ENCODE measurements around the gene LOXHD1.

Gene LOXHD1

DNA sequence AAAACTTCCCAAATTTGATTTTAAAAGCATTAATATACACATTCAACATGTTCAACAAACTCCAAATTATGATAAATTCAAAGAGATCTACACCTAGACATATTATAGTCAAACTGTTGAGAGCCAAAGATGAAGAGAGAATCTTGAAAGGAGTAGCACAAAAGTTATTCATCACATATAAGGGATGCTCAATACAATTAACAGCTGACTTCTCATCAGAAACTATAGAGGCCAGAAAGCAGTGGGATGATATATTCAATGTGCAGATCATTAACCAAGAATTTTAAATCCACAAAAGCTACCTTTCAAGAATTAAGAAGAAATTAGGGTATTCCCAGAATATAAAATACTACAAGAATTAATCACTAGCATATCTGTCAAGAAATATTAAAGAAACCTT, 75.4 kb downstream of the LOXHD1 start:
- FAIRE-seq (no peak), DNase-seq (ENCODE audit: insufficient read length, low spot score) (no peak)

DNA sequence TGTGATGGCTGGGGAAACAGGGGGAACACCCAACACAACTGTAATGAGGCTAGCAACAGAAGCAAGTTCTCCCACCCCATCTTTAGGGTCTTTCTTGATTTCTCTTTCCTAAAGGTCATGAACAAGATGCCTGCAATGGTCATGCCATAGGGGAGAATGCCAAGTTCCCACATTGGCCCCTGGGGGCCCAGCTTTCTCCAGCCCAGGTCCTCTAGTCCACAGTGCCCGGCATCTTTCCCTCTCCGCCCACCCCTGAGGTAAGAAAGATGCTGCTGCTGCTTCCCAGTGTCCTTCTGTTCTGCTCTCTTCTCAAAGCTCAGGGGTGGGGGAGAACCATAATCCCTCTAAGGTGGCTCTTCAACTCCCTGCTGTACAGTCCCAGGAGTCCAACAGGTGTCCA, 78.0 kb downstream of the LOXHD1 start:
- DNase-seq (ENCODE audit: insufficient read length, low spot score) (no peak), FAIRE-seq (no peak)

DNA sequence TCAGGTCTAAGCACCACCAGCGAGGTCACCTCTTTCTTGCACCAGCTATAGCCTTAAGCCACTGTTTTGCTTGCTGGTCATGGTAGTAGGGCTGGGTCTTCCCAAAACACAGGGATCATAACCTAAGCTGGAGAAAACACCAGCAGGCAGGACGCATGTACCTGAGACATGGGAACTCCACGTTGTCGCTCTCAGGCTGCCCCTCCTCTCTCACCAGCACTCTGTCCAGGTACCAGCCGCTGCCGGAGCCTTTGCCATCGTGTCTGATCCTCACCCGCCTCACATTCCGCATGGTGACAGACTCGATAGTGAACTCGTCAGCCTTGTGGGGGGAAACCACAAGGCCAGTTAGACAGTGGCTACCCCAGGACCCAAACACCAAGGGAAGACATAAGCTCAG, 79.5 kb downstream of the LOXHD1 start:
- FAIRE-seq (no peak), DNase-seq (ENCODE audit: insufficient read length, low spot score) (no peak)

DNA sequence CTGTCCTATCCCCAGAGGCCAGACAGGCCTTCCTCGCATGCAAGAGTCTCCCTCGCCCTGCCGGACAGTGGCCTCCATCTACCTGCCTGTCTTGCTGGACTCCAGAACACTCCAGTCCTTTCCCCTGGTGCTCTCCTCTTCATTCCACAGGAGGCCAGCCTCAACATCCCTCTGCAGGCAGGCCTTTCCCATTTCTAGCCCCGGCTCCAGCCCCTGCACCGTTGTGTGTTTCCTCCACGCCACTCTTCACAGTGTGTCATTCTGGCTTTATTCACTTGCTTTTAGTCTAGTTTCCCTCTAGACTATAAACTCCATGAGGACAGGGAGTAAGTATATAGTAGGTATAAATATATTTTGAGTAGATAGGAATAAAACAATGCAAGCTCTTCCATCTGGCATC, 81.2 kb downstream of the LOXHD1 start:
- DNase-seq (ENCODE audit: insufficient read length, low spot score) (no peak), FAIRE-seq (no peak)

DNA sequence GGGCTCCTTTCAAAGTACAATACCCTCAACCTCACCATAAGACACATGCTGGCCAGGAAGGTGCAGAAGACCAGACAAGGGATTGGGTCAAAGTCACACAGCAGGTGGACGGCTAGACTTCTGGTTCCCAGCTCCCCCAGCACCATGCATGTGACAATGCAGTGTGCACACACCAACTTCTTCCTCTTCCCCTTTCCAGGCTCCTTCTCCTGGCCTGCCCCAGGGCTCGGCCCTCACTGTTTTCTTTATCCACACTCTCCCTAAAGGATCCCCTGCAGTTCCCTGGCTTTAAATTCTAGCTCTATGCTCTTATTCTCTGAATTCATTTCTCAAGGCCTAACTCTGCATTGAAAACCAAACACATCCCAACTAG, 82.3 kb downstream of the LOXHD1 start:
- DNase-seq (ENCODE audit: insufficient read length, low spot score) (no peak), FAIRE-seq (no peak)

DNA sequence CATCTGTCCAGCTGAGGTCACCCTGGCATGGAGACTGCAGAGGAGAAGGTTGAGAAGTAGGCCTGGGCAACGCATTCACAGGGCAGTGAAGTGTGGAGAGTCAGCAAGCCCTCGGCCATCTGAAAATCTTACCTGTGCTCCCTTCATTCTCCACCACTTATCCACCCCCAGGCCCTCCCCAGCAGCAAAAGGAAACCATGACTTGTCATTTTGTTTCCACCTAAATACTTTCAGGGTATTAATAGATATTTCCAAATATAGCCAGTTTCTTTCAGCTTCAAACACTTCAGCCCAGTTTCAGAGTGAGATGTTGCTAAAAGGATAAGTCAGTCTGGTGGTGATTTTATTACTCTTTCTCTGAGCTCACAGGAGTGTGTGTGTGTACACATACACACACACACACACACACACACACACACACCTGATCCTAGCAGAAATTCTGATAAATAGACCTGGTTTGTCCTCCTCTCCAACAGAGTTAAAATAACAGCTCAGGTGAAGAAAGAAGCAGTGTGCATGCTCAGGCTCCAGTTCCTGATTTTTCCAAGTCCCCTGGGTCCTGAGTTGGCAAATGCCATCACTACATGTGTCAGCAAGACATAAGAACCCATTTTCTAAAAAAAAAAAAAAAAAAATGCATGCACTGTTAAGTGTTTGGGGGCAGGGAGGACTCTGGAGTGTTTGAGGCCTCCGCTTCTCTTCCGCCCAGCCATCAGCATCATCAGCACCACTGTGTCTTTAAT, 82.8 kb downstream of the LOXHD1 start:
- DNase-seq (ENCODE audit: insufficient read length, low spot score), result no peak
- no peak for FAIRE-seq

DNA sequence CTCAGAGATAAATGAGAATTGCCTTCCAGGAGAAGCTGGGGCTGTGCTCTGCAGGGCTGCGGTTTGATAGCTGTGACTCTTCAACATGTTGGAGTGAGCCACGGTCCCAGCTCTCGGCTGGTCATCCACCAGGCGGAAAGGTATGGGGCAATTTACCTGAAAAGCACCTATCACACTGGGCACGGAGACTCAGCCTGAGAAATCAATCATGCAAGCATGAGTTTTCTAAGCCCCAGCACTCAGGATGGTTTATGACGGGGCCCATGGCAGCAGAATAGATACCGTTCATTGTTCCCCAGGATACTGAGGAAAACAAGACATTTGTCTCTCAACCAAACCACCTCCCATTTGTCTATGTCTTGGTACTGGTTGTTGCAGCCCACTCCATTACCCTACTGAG, 83.9 kb downstream of the LOXHD1 start:
- DNase-seq (ENCODE audit: insufficient read length, low spot score) (no peak), FAIRE-seq (no peak)

DNA sequence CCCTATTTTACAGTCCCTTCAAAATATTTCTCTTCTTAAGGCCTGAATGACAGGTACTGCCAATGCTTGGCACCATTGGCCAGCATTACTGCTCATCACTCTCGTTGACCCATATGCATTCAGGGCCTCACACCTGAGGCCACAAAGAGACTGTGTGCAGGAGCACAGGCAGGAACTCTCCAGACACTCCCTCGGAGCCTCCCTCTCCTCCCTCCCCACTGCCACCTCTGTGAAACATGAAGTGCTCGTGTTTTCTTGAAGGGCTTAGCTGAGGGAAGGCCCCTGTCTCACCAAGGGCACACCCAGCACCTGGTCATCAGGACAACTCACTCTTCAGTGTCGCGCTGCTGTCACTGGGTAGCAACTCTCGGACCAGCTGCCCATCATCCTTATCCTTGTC, 85.3 kb downstream of the LOXHD1 start:
- no peak for FAIRE-seq
- no peak for DNase-seq (ENCODE audit: insufficient read length, low spot score)

DNA sequence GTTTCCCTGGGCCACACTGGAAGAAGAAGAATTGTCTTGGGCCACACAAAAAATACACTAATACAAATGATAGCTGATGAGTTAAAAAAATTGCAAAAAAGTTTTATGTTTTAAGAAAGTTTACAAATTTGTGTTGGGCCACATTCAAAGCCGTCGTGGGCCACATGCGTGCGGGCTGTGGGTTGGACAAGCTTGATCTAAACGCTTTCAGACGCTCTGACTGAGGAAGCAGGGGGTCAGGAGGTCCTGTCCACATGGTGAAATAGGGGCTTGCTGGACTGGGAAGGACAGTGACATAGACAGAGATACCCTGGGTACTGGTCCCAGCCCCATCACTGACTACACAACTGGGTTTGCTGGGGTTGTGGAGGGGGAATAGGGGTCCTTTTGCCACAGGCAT, 86.4 kb downstream of the LOXHD1 start:
- FAIRE-seq, result no peak
- no peak for DNase-seq (ENCODE audit: insufficient read length, low spot score)

DNA sequence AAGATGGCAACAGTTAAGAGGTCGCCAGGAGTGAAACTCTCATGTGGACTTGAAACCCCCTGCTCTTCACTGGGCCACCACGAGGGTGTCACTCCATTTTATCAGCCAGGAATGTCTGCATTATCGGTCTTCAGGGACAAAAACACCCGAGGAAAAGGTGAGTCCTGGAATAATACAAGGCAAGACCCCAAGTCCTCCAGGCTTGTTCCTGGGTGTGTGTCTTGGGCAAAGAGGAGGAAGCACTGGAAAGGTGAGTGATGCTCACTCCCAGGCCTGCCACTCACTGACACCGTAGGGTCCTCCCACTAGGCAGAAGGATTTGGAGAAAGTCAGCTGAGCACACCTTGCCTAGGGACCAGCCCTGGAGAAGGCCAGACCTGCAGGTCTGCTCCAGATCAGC, 86.9 kb downstream of the LOXHD1 start:
- DNase-seq (ENCODE audit: insufficient read length, low spot score) (no peak), FAIRE-seq (no peak)

DNA sequence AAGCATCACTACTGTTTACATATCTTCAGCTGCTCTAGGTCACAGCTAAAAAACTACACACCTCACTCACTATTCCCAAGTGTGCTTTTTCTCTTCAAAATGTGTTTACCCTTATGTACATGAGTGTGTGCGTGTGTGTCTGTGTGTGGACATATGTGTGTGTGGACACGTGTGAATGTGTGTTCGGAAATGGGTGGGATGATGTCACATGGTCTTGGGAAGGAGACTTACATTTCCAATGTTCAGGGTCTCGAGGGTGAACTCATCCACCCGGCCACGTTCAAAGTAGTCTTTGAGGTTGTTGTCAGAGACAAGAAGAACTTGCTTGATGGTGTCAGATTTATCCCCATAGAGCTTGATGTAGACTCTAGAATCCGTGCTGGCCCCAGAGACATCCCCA, 87.8 kb downstream of the LOXHD1 start:
- no peak for FAIRE-seq

DNA sequence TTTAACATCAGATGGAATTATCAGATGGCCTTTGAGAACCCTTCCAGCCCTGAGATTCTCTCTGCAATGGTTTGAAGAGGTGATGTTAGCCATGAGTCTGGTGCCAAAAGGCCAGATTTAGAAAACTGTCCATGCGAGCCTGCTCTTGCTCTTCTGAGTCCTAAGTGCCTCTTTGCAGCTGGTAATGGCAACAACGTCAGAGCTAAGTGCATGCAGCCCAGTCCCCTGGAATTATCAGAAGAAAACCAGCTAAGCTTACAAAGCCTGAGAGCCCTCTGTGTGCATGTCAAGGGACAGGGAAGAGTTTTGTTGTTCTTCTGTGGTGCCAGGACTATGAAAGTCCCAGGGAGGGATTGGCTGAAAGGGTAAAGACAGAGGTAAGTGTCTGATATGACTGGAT, 89.8 kb downstream of the LOXHD1 start:
- DNase-seq (ENCODE audit: insufficient read length, low spot score), result no peak
- FAIRE-seq, result no peak

More for the DNA sequence above, 87.8 kb downstream of the LOXHD1 start:
- no peak for DNase-seq (ENCODE audit: insufficient read length, low spot score)

DNA sequence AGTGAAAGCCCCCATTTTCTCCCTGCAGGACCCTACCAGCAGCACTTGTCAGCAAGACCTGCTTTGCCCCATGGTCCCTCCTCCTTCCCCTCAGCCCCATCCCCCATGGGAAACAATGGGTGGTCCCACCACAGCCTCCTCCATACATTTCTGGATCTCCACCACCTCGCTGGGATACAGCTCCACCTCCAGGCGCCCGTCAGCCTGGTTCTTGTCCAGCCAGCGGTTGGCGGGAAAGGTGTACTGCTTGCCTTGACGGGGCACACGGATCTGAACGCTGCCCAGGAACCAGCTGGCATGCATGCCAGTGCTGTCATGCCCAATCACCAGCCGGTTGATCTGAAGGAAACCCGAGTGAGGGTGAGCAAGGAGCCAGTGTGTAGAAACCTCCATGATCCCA, 90.9 kb downstream of the LOXHD1 start:
- FAIRE-seq (no peak), DNase-seq (ENCODE audit: insufficient read length, low spot score) (no peak)

DNA sequence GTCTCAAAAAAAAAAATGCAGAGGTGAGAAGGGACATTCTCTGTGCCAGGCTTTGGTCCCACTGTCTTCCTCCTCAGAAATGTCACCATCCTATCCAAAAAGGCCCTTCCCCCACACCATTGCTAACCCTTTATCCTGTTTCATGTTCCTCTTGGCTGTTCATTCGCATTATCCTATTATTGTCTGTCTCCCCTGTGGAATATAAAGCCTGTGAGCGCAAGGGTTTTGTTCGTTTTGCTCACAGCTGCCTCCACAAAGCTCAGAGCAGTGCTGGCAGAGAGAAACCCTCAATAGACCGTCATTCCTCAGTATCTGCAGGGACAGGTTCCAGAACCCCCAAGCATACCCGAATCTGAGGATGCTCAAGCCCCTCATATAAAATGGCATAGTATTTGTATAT, 91.8 kb downstream of the LOXHD1 start:
- no peak for DNase-seq (ENCODE audit: insufficient read length, low spot score)
- FAIRE-seq, result no peak

DNA sequence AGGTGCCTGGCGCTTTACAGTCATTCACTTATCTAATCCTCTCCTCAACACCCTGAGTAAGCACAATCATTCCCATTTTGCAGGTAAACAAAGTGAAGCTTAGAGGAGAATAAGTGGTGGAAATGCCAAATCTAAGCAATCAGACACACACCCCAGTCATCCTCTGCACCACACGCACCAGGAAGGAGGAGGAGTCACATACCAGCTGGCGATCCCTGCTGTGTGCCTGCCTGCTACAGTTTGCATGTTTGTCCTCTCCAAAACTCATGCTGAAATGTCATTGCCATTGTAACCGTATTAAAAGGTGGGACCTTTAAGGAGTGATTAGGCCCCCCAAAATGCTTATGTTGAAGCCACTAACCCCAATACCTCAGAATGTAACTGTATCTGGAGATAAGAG, 93.7 kb downstream of the LOXHD1 start:
- FAIRE-seq, result no peak

DNA sequence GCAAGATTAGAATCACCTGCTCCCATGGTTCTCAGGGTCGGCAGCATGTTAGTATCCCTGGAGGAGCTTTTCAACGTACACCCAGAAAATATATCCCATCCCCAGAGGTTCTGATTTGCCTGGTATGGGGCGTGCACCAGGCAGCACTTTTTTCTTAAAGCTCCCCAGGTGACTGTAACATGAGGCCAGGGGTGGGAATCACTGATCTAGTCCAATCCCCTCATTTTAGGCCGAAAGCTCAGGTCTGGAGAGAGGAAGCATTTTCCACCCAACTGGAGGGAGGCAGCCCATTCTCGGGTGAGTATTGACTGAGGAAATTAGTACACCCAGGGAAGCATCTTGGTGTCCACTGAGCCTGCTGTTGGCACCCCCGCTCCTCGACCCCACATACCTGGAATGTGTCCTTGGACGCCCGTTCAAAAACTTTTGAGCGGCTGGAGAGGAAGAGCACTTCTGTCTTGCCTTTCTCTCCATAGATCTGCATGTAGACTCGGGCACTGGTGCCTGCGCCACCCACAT, 94.3 kb downstream of the LOXHD1 start:
- no peak for FAIRE-seq
- DNase-seq (ENCODE audit: insufficient read length, low spot score), result no peak

More for the DNA sequence above, 93.7 kb downstream of the LOXHD1 start:
- no peak for DNase-seq (ENCODE audit: insufficient read length, low spot score)

DNA sequence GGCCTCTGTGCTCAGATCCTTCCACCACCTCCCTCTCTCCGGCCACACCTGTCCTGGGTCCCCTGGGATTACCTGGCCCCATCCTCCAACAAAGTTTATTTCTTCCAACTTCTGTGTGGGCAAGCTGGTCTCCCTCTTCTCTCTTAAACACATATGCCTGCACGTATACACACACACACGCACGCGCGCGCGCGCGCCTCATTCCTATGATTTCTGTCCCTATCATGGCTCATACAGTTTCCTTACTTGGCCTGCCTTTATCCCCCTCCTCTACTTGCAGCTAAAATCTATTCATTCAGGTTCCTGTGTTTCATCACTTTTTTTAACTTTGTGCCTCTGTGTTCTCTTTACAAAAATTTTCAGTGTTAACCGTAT, 96.4 kb downstream of the LOXHD1 start:
- no peak for FAIRE-seq
- DNase-seq (ENCODE audit: insufficient read length, low spot score), result no peak

DNA sequence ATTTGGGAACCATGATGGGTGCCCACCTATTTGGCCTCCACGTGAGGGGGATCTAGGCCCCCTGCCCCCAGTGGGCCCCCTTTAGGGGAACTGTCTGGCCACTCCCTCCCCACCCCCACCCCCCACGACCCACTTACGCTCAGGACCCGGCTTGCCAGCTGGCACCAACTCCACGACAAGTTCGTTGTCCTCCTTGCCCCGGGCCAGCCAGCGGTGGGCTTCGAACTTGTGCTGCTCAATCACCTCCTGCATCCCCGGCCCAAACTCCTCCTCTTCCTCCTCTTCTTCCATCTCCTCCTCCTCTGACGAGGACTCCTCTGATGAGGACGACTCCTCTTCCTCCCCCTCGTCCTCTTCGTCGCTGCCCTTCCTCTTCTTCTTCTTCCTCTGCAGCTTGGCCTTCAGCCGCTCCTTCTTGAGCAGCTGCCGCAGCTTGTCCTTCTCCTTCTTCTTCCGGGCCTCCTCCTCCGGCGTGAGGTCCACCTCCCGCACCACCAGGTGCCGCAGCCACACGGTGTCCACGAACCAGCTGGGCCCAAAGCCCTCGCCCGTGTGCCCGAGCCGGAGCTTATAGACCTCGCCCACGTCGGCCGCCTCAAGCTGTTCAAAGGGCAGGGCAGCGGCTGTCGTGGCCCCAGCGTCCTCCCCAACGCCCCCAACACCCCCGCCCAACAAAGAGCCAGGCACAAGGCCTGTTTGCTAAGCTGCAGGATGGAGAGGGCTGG, 96.9 kb downstream of the LOXHD1 start:
- DNase-seq (ENCODE audit: insufficient read length, low spot score) (no peak), FAIRE-seq (no peak)

DNA sequence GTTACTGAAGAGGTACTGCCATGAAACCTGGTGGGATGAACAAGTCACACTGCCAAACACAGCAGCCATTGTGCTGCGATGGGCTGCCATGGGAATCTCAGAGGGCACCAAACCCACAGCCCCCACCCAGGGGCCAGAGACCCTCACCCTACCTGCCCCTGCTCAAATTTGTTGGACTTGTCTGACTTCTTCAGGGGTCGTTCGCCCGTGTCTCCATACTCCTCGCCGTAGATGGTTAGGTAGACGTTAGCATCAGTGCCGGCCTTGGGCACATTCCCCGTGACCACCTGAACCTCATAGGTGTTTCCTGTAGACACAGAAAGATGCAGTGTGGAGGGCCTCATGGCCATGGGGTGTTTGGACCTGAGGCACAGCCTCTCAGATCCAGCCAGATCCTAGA, 97.7 kb downstream of the LOXHD1 start:
- FAIRE-seq, result no peak

DNA sequence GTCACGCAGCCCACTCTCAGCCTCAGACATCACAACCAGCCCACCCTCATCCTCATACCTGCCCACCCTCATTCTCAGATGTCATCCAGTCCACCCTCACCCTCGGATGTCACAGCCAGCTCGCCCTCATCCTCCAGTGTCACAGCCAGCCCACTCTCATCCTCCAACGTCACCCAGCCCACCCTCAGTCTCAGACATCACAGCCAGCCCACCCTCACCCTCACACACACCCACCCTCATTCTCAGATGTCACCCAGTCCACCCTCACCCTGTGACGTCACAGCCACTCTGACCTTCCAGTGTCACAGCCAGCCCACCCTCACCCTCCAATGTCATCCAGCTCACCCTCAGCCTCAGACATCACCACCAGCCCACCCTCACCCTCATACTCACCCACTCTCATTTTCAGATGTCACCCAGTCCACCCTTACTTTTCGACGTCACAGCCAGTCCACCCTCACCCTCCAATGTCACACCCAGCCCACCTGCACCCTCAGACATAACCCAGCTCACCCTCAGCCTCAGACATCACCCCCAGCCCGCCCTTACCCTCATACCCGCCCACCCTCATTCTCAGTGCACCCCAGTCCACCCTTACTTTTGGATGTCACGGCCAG, 100.3 kb downstream of the LOXHD1 start:
- FAIRE-seq (no peak), DNase-seq (ENCODE audit: insufficient read length, low spot score) (no peak)

More for the DNA sequence above, 97.7 kb downstream of the LOXHD1 start:
- no peak for DNase-seq (ENCODE audit: insufficient read length, low spot score)

DNA sequence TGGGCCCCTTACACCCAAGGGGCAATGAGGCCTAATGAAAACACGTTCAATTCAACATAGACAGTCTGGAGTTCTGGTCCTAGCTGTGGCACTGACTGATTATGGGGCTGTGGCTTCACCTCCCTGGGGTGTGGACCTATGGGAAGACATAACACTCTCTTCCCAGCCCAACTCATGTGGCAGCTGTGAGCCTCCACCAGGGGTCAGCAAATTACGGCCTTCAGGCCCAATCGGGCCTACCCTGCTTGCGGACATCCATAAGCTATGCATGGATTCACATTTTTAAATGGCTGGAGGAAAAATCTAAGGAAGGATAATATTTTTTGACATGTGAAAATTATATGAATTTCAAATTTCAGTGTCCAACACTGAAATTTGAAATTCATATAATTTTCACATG, 101.3 kb downstream of the LOXHD1 start:
- FAIRE-seq (no peak), DNase-seq (ENCODE audit: insufficient read length, low spot score) (peak; percentile 26)

DNA sequence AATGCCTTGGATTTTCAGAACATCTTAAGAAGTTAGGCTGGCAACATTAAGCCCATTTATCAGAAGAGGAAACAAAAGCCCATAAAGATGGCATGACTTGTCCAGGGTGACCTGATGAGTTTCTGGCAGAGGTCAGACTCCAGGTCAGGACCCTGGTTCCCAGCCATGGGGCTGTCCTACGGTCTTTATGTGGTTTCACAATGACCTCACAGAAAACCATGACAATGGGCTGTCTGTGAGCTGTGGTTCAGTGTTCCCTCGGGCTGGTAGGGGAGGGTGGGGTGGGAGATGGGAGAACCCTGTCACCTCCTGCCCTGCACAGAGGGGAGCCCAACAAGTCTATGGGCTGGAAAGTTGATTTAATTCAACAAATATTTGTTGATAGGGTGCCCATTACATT, 101.8 kb downstream of the LOXHD1 start:
- DNase-seq (ENCODE audit: insufficient read length, low spot score) (no peak), FAIRE-seq (no peak)

Measured in HTR-8/SVneo (cell line).